GM19328 (cell line): ENCODE data around the gene CCDC30.
"Not testable (repeated sequence)": the region's sequence is repeated elsewhere in the genome, so short reads cannot be mapped to it uniquely, and the experiment has no call there.

Source experiments
- ATAC-seq: cut with Tn5 transposase; IDR thresholded peaks from one replicate; pipeline ENCODE4 v1.9.1; 2021; ENCODE audit warnings: mild to moderate bottlenecking, moderate library complexity; ENCODE audit not compliant: unreplicated experiment

CCDC30 gene

GRCh38 chr1:42627205-42627604, 164.1 kb downstream of the CCDC30 start:
- not testable (repeated sequence) for ATAC-seq

GRCh38 chr1:42639116-42639515, 176.0 kb downstream of the CCDC30 start:
- no peak for ATAC-seq

GRCh38 chr1:42646056-42646455, 183.0 kb downstream of the CCDC30 start:
- no peak for ATAC-seq

- no peak for ATAC-seq
Observed at GRCh38 chr1:42657201-42657600, 194.1 kb downstream of the CCDC30 start.

- ATAC-seq: peak; percentile 97
Observed at GRCh38 chr1:42657981-42658876, 195.1 kb downstream of the CCDC30 start, which contains the start of gene PPIH. TSS of gene PPIH (plus strand) at chr1:42658423. CDS start at chr1:42658447, 24 bp downstream.

- ATAC-seq: no peak
Observed at GRCh38 chr1:42658877-42659337, 195.8 kb downstream of the CCDC30 start.

GRCh38 chr1:42660907-42661500, 197.9 kb downstream of the CCDC30 start:
- ATAC-seq: no peak

GRCh38 chr1:42669936-42670335, 206.8 kb downstream of the CCDC30 start:
- ATAC-seq: no peak

GRCh38 chr1:42670425-42670824, 207.3 kb downstream of the CCDC30 start:
- ATAC-seq: no peak

- no peak for ATAC-seq
Observed at GRCh38 chr1:42674214-42674613, 211.1 kb downstream of the CCDC30 start.

- ATAC-seq: no peak
Observed at GRCh38 chr1:42674682-42675081, 211.6 kb downstream of the CCDC30 start.

GRCh38 chr1:42675467-42675866, 212.4 kb downstream of the CCDC30 start:
- ATAC-seq: no peak

GRCh38 chr1:42676534-42677087, 213.5 kb downstream of the CCDC30 start:
- no peak for ATAC-seq

- no peak for ATAC-seq
Observed at GRCh38 chr1:42679364-42679983, 216.4 kb downstream of the CCDC30 start.

GRCh38 chr1:42680055-42680454, 217.0 kb downstream of the CCDC30 start:
- no peak for ATAC-seq

GRCh38 chr1:42680921-42681683, 218.0 kb downstream of the CCDC30 start:
- ATAC-seq: no peak

GRCh38 chr1:42681741-42682483, 218.8 kb downstream of the CCDC30 start, which contains the start of gene YBX1:
TSS of gene YBX1 (plus strand) at chr1:42682418. CDS start at chr1:42682566, 148 bp downstream.
- ATAC-seq: peak; percentile 75

- ATAC-seq: peak; percentile 16
Observed at GRCh38 chr1:42682484-42682738, 219.3 kb downstream of the CCDC30 start.

- peak; percentile 40 for ATAC-seq
Observed at GRCh38 chr1:42682739-42683531, 219.8 kb downstream of the CCDC30 start.
